ENCODE measurements around the gene CHMP1B.
"Not testable (repeated sequence)": the region's sequence is repeated elsewhere in the genome, so short reads cannot be mapped to it uniquely, and the experiment has no call there.

Gene CHMP1B

GRCh38 chr18:11871501-11871900 is 20.3 kb downstream of the CHMP1B start:
- DNase-seq (ENCODE audit: low read depth), result no peak

- no peak for DNase-seq (ENCODE audit: low read depth)
These were observed 21.4 kb downstream of the CHMP1B start for GRCh38 chr18:11872479-11873136.

GRCh38 chr18:11873670-11874340 is 22.6 kb downstream of the CHMP1B start:
- DNase-seq (ENCODE audit: low read depth), result no peak

- no peak for DNase-seq (ENCODE audit: low read depth)
These were observed 23.5 kb downstream of the CHMP1B start for GRCh38 chr18:11874676-11875075.

- no peak for DNase-seq (ENCODE audit: low read depth)
These were observed 26.4 kb downstream of the CHMP1B start for GRCh38 chr18:11877497-11878135.

GRCh38 chr18:11880586-11881304 is 29.5 kb downstream of the CHMP1B start:
- DNase-seq (ENCODE audit: low read depth), result no peak

- DNase-seq (ENCODE audit: low read depth), result no peak
These were observed 31.4 kb downstream of the CHMP1B start for GRCh38 chr18:11882636-11883035.

GRCh38 chr18:11883153-11883552 is 31.9 kb downstream of the CHMP1B start:
- DNase-seq (ENCODE audit: low read depth), result no peak

- DNase-seq (ENCODE audit: low read depth), result no peak
These were observed 33.3 kb downstream of the CHMP1B start for GRCh38 chr18:11884396-11885030.

GRCh38 chr18:11885278-11885947 is 34.2 kb downstream of the CHMP1B start:
- DNase-seq (ENCODE audit: low read depth), result no peak

GRCh38 chr18:11886577-11887110 is 35.4 kb downstream of the CHMP1B start:
- no peak for DNase-seq (ENCODE audit: low read depth)

GRCh38 chr18:11887328-11888128 is 36.3 kb downstream of the CHMP1B start:
- no peak for DNase-seq (ENCODE audit: low read depth)

- no peak for DNase-seq (ENCODE audit: low read depth)
These were observed 37.5 kb downstream of the CHMP1B start for GRCh38 chr18:11888726-11889125.

GRCh38 chr18:11889284-11889683 is 38.1 kb downstream of the CHMP1B start:
- no peak for DNase-seq (ENCODE audit: low read depth)

GRCh38 chr18:11891737-11892136 is 40.5 kb downstream of the CHMP1B start:
- no peak for DNase-seq (ENCODE audit: low read depth)

- DNase-seq (ENCODE audit: low read depth), result not testable (repeated sequence)
These were observed 41.2 kb downstream of the CHMP1B start for GRCh38 chr18:11892438-11892837.

GRCh38 chr18:11897781-11898180 is 46.6 kb downstream of the CHMP1B start:
- no peak for DNase-seq (ENCODE audit: low read depth)

- no peak for DNase-seq (ENCODE audit: low read depth)
These were observed 47.9 kb downstream of the CHMP1B start for GRCh38 chr18:11899063-11899462.

- no peak for DNase-seq (ENCODE audit: low read depth)
These were observed 50.7 kb downstream of the CHMP1B start for GRCh38 chr18:11901826-11902438.

All from activated T-cell treated with anti-CD3 and anti-CD28 coated beads for 24 hours (primary cell).